CD14-positive monocyte (primary cell): ENCODE data around the gene MYO16. TPM values are rescaled to one million over a fixed set of nuclear protein-coding genes. Genes with fewer than 3 reads are reported as not detected.

Experiments
- DNase-seq, 3 donors: peaks; one replicate each; pipeline ENCODE4 v3.0.0-alpha.2; 2011 to 2022
- H2AFZ ChIP-seq: 2 replicates; pipeline ENCODE4 v1.6.0; 2012; ENCODE audit warnings: mild to moderate bottlenecking, low read depth, low read length, inconsistent platforms; ENCODE audit not compliant: insufficient read depth, poor library complexity, severe bottlenecking
- H3K27ac ChIP-seq, 2 donors: 1 replicate in 1 of 2; 2 replicates in 1 of 2; pipeline ENCODE4 v1.5.1; 2012 to 2013; ENCODE audit warnings: low read length in 2 of 2, control low read depth in 1 of 2, inconsistent platforms in 1 of 2, low read depth in 1 of 2, mild to moderate bottlenecking in 1 of 2
- H3K27me3 ChIP-seq, 2 donors: one replicate each; pipeline versions ENCODE4 v1.6.0 to v1.6.1; 2011 to 2013; ENCODE audit warnings: low read length in 2 of 2; ENCODE audit not compliant: control insufficient read depth in 2 of 2, insufficient read depth in 2 of 2
- H3K36me3 ChIP-seq, 2 donors: replicated peaks in 1 of 2; 1 replicate in 1 of 2; 2 replicates in 1 of 2; pipeline versions ENCODE4 v1.5.1 to v1.6.1; 2012 to 2013; ENCODE audit warnings: low read length in 2 of 2, control low read depth in 1 of 2, inconsistent platforms in 1 of 2, mild to moderate bottlenecking in 1 of 2; ENCODE audit not compliant: insufficient read depth in 2 of 2, control insufficient read depth in 1 of 2
- H3K4me1 ChIP-seq, 2 donors: 1 replicate in 1 of 2; 2 replicates in 1 of 2; pipeline versions ENCODE4 v1.5.1 to v1.6.1; 2012 to 2013; ENCODE audit warnings: low read length in 2 of 2, control low read depth in 1 of 2, inconsistent platforms in 1 of 2, mild to moderate bottlenecking in 1 of 2, moderate library complexity in 1 of 2; ENCODE audit not compliant: insufficient read depth in 2 of 2, control insufficient read depth in 1 of 2
- H3K4me2 ChIP-seq: replicated peaks from 2 replicates; pipeline ENCODE3; 2012; ENCODE audit warnings: low read length, moderate library complexity, mild to moderate bottlenecking; ENCODE audit not compliant: poor library complexity, severe bottlenecking; ENCODE audit errors: extremely low read depth
- H3K4me3 ChIP-seq, 3 experiments: fragments of 200-600 bp in 1 of 3; sonication (generic) in 1 of 3; replicated peaks in 1 of 3; 1 replicate in 2 of 3; 2 replicates in 1 of 3; pipeline ENCODE4 v1.5.1; 2011 to 2013; ENCODE audit warnings: low read length in 3 of 3, mild to moderate bottlenecking in 3 of 3, control low read depth in 2 of 3, low read depth in 2 of 3, inconsistent platforms in 1 of 3, moderate library complexity in 1 of 3
- H3K79me2 ChIP-seq: 2 replicates; pipeline ENCODE4 v1.6.0; 2012; ENCODE audit warnings: mild to moderate bottlenecking, control low read depth, inconsistent platforms, low read length, moderate library complexity; ENCODE audit not compliant: insufficient read depth
- H3K9ac ChIP-seq: 2 replicates; pipeline ENCODE4 v1.6.0; 2017; ENCODE audit warnings: low read length, mild to moderate bottlenecking; ENCODE audit not compliant: insufficient read depth, poor library complexity, severe bottlenecking
- H3K9me3 ChIP-seq, 2 donors: replicated peaks in 1 of 2; 1 replicate in 1 of 2; 2 replicates in 1 of 2; pipeline versions ENCODE4 v1.5.1 to v1.6.1; 2012 to 2013; ENCODE audit warnings: low read length in 2 of 2, control low read depth in 1 of 2; ENCODE audit not compliant: control insufficient read depth in 1 of 2, insufficient read depth in 1 of 2
- H4K20me1 ChIP-seq: 2 replicates; pipeline ENCODE4 v1.6.0; 2012; ENCODE audit warnings: mild to moderate bottlenecking, low read length, control low read depth, moderate library complexity; ENCODE audit not compliant: insufficient read depth
- H3K27ac Mint-ChIP-seq, 7 donors: one replicate each; pipeline ENCODE4 v1.8.0; 2020; ENCODE audit warnings: mild to moderate bottlenecking in 7 of 7, mixed read lengths in 7 of 7, moderate library complexity in 6 of 7, inconsistent platforms in 2 of 7
- H3K27me3 Mint-ChIP-seq, 3 donors: one replicate each; pipeline ENCODE4 v1.8.0; 2021 to 2022; ENCODE audit warnings: low read depth in 3 of 3, mild to moderate bottlenecking in 3 of 3, mixed read lengths in 3 of 3, moderate library complexity in 3 of 3, inconsistent platforms in 1 of 3
- H3K36me3 Mint-ChIP-seq, 2 donors: one replicate each; pipeline ENCODE4 v1.8.0; 2020; ENCODE audit warnings: mixed read lengths in 2 of 2, inconsistent platforms in 1 of 2, mild to moderate bottlenecking in 1 of 2
- H3K4me1 Mint-ChIP-seq: one replicate; pipeline ENCODE4 v1.8.0; 2020; ENCODE audit warnings: mild to moderate bottlenecking, mixed read lengths
- H3K4me3 Mint-ChIP-seq, 2 donors: one replicate each; pipeline ENCODE4 v1.8.0; 2020; ENCODE audit warnings: mild to moderate bottlenecking in 2 of 2, mixed read lengths in 2 of 2, moderate library complexity in 1 of 2
- H3K9me3 Mint-ChIP-seq, 7 donors: one replicate each; pipeline ENCODE4 v1.8.0; 2020 to 2022; ENCODE audit warnings: mixed read lengths in 7 of 7, mild to moderate bottlenecking in 6 of 7, moderate library complexity in 6 of 7, inconsistent platforms in 2 of 7
- WGBS: methylation state at CpG from one replicate; pipeline ENCODE4 v1.1.5; 2013; ENCODE audit warnings: missing lambda C conversion rate; ENCODE audit not compliant: insufficient coverage; 5-methylcytosine and 5-hydroxymethylcytosine counted together
- intact Hi-C, 2 donors: fragments of 100-400 bp; cut with micrococcal nuclease; formaldehyde crosslinking; loops; one replicate each; pipeline versions ENCODE4 v1.15.0 to v1.15.1; 2023
- polyA plus RNA-seq, 3 donors: library from polyadenylated mRNA; depleted of rRNA in 1 of 3; unstranded in 2 of 3; stranded (reverse) in 1 of 3; fragments of 300-500 nt in 2 of 3; fragments of >200 nt in 1 of 3; fragmentation: Illumina TruSeq in 2 of 3; gene quantifications; 1 replicate in 2 of 3; 2 replicates in 1 of 3; pipeline ENCODE4 v1.2.3, GENCODE V29; 2012 to 2021
- TF ChIP-seq, protein P1 (sequence below): fragments of 200-600 bp; IDR thresholded peaks from one replicate; pipeline ENCODE4 v1.8.0; 2022; ENCODE audit warnings: antibody characterized with exemption, mild to moderate bottlenecking

The MYO16 gene
- polyA plus RNA-seq, 3 donors = not detected

DNA sequence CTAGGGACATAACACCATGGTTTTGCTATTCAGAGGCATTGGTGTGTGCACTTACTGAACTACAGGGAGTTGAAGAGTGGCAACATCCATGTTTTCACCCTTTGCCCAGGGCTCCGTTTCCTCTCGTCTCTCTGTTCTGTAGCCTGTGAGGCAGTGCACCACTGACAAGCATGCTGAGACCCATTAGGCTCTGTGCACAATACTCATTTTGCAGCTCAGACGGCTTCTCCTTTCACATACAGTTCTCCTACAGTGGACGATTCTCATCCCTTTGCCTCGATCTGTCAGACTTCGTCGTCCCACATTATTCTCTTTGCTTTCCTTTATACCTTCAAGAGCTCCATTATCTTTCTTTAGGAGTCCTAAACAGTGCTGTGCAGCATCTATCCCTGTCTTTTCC lies 403.7 kb downstream of the MYO16 start:
- no peak overlapping the region for H2AFZ ChIP-seq
- H4K20me1 ChIP-seq = no peaks in the 10 kb centered on the region
- H3K4me3 ChIP-seq = no peak overlapping the region
- H3K27ac Mint-ChIP-seq = no peak overlapping the region
- no peaks in the 10 kb centered on the region for H3K79me2 ChIP-seq
- no peak overlapping the region for H3K27ac ChIP-seq
- H3K4me2 ChIP-seq = no peak overlapping the region
- H3K27me3 ChIP-seq = no peaks in the 10 kb centered on the region
- intact Hi-C loops = no loop called here
- TF ChIP-seq, protein P1, sequence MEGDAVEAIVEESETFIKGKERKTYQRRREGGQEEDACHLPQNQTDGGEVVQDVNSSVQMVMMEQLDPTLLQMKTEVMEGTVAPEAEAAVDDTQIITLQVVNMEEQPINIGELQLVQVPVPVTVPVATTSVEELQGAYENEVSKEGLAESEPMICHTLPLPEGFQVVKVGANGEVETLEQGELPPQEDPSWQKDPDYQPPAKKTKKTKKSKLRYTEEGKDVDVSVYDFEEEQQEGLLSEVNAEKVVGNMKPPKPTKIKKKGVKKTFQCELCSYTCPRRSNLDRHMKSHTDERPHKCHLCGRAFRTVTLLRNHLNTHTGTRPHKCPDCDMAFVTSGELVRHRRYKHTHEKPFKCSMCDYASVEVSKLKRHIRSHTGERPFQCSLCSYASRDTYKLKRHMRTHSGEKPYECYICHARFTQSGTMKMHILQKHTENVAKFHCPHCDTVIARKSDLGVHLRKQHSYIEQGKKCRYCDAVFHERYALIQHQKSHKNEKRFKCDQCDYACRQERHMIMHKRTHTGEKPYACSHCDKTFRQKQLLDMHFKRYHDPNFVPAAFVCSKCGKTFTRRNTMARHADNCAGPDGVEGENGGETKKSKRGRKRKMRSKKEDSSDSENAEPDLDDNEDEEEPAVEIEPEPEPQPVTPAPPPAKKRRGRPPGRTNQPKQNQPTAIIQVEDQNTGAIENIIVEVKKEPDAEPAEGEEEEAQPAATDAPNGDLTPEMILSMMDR = no peak
- no peak overlapping the region for H3K9ac ChIP-seq
- WGBS = 96% methylated on average over 7 of the region's 7 CpGs
- peaks cover 0 to 6% of the 10 kb centered on the region in 2 donors for H3K9me3 ChIP-seq
- H3K36me3 Mint-ChIP-seq = no peaks in the 10 kb centered on the region
- peaks cover 4 to 11% (median 5%) of the 10 kb centered on the region in 7 donors for H3K9me3 Mint-ChIP-seq
- H3K4me1 ChIP-seq = no peaks in the 10 kb centered on the region
- H3K4me3 Mint-ChIP-seq = no peak overlapping the region
- no peaks in the 10 kb centered on the region for H3K4me1 Mint-ChIP-seq
- no peak for DNase-seq
- H3K27me3 Mint-ChIP-seq = peaks cover 2 to 8% (median 2%) of the 10 kb centered on the region in 3 donors
- no peaks in the 10 kb centered on the region for H3K36me3 ChIP-seq

DNA sequence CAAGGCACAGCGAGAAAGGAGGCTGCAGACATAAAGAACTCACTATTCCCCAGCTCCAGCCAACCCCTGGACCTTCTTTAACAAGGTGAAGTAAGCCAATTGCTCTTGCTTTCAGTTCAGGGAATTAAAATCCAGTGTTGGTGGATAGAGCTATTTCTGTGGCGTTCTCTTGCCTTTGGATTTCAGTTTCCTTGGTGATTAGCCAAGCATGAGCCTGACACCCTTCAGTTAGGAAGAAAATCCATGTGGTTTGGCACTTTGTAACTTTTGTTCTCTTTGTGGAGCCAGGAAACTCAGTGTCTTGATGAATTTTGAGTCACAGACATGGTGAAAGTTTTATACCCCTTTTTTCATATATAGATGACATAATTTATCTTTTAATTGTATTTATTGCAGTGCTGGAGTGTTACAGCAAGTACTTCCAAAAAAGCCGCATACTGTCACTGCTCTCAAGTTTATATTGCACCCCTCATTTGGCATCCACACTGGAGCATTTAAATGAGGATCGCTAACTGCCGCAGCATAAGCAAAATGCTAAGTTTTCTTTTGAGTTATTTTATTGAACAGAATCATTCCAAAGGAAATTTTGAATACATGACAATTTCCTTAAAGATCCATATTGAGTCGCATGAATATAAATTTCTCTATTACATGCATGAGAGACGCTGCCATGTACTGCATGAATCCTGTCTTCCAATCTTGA lies 406.8 kb downstream of the MYO16 start:
- DNase-seq = no peak
- H3K36me3 ChIP-seq = no peaks in the 10 kb centered on the region
- H3K4me3 Mint-ChIP-seq = no peak overlapping the region
- H3K9ac ChIP-seq = no peak overlapping the region
- H2AFZ ChIP-seq = no peak overlapping the region
- H3K9me3 Mint-ChIP-seq = peaks cover 3 to 11% (median 5%) of the 10 kb centered on the region in 7 donors
- no peaks in the 10 kb centered on the region for H4K20me1 ChIP-seq
- H3K9me3 ChIP-seq = peaks cover 0 to 6% of the 10 kb centered on the region in 2 donors
- peaks cover 2 to 11% (median 2%) of the 10 kb centered on the region in 3 donors for H3K27me3 Mint-ChIP-seq
- TF ChIP-seq, protein P1 = no peak
- intact Hi-C loops = no loop called here
- WGBS = 100% methylated on average over 1 of the region's 7 CpGs
- no peak overlapping the region for H3K27ac ChIP-seq
- no peak overlapping the region for H3K27ac Mint-ChIP-seq
- H3K79me2 ChIP-seq = no peaks in the 10 kb centered on the region
- H3K4me1 ChIP-seq = no peaks in the 10 kb centered on the region
- no peaks in the 10 kb centered on the region for H3K4me1 Mint-ChIP-seq
- no peaks in the 10 kb centered on the region for H3K27me3 ChIP-seq
- no peak overlapping the region for H3K4me2 ChIP-seq
- no peaks in the 10 kb centered on the region for H3K36me3 Mint-ChIP-seq
- no peak overlapping the region for H3K4me3 ChIP-seq
